RWPE2 (cell line): Measurements from ENCODE around the gene CADM2.

ENCODE experiments used
- ATAC-seq: fragments of 200-7000 bp; cut with Tn5 transposase; 3 replicates; pipeline ENCODE4 v1.9.1; 2021; ENCODE audit warnings: low read depth
- DNase-seq: peaks from one replicate; pipeline ENCODE4 v3.0.0-alpha.2; 2020; ENCODE audit warnings: low spot score
- H3K27ac ChIP-seq: fragments of 450-650 bp; 2 replicates; pipeline ENCODE4 v1.5.1; 2017; ENCODE audit warnings: mild to moderate bottlenecking; ENCODE audit not compliant: poor library complexity, severe bottlenecking
- H3K27me3 ChIP-seq: fragments of 250-450 bp; sonication (Bioruptor Pico); 2 replicates; pipeline ENCODE4 v1.5.1; 2021; ENCODE audit warnings: mild to moderate bottlenecking, moderate library complexity; ENCODE audit not compliant: insufficient read depth, poor library complexity, severe bottlenecking
- H3K36me3 ChIP-seq: fragments of 250-450 bp; sonication (Bioruptor Pico); 2 replicates; pipeline ENCODE4 v1.5.1; 2020; ENCODE audit warnings: low read depth, mild to moderate bottlenecking, moderate library complexity
- H3K4me1 ChIP-seq: fragments of 250-450 bp; sonication (Bioruptor Pico); 2 replicates; pipeline ENCODE4 v1.5.1; 2021; ENCODE audit warnings: mild to moderate bottlenecking, moderate library complexity; ENCODE audit not compliant: insufficient read depth, poor library complexity, severe bottlenecking
- H3K4me3 ChIP-seq: fragments of 250-450 bp; sonication (Bioruptor Pico); 2 replicates; pipeline ENCODE4 v1.5.1; 2021; ENCODE audit warnings: mild to moderate bottlenecking, moderate library complexity; ENCODE audit not compliant: severe bottlenecking
- H3K9me3 ChIP-seq: fragments of 250-450 bp; sonication (Bioruptor Pico); 2 replicates; pipeline ENCODE4 v1.5.1; 2021; ENCODE audit warnings: mild to moderate bottlenecking, moderate library complexity; ENCODE audit not compliant: severe bottlenecking
- CTCF ChIP-seq: fragments of 450-650 bp; IDR thresholded peaks from one replicate; pipeline ENCODE4 v1.5.1; 2017; ENCODE audit warnings: mild to moderate bottlenecking, moderate library complexity; ENCODE audit not compliant: poor library complexity, severe bottlenecking

CADM2 gene

GRCh38 chr3:86073799-86074198 lies 1115.0 kb downstream of the CADM2 start:
- TF ChIP-seq CTCF: no peak
- no peak for ATAC-seq

GRCh38 chr3:86087160-86087871 lies 1128.5 kb downstream of the CADM2 start:
- H3K9me3 ChIP-seq: no peaks in the 10 kb centered on the region
- ATAC-seq (no peak), DNase-seq (no peak)
- H3K27me3 ChIP-seq: no peaks in the 10 kb centered on the region
- H3K36me3 ChIP-seq: no peaks in the 10 kb centered on the region
- no peak for TF ChIP-seq CTCF
- no peak overlapping the region for H3K4me3 ChIP-seq
- H3K27ac ChIP-seq: no peak overlapping the region
- no peaks in the 10 kb centered on the region for H3K4me1 ChIP-seq

More at GRCh38 chr3:86073799-86074198, 1115.0 kb downstream of the CADM2 start:
- no peak for DNase-seq
- Histone ChIP-seq H3K27me3 (no peaks in the 10 kb centered on the region), H3K9me3 (no peaks in the 10 kb centered on the region), H3K4me1 (no peaks in the 10 kb centered on the region), H3K27ac (no peak overlapping the region), H3K4me3 (no peak overlapping the region), H3K36me3 (no peaks in the 10 kb centered on the region)

GRCh38 chr3:86104154-86104553 lies 1145.4 kb downstream of the CADM2 start:
- Histone ChIP-seq H3K4me1 (no peaks in the 10 kb centered on the region), H3K27ac (no peak overlapping the region), H3K36me3 (no peaks in the 10 kb centered on the region), H3K9me3 (no peaks in the 10 kb centered on the region), H3K4me3 (no peak overlapping the region), H3K27me3 (no peaks in the 10 kb centered on the region)
- ATAC-seq (no peak), DNase-seq (no peak)
- no peak for TF ChIP-seq CTCF

- ATAC-seq: no peak
- H3K4me3 ChIP-seq: no peak overlapping the region
- no peak for TF ChIP-seq CTCF
- no peak for DNase-seq
- no peaks in the 10 kb centered on the region for H3K27me3 ChIP-seq
- H3K9me3 ChIP-seq: no peaks in the 10 kb centered on the region
- H3K36me3 ChIP-seq: no peaks in the 10 kb centered on the region
- no peak overlapping the region for H3K27ac ChIP-seq
- no peaks in the 10 kb centered on the region for H3K4me1 ChIP-seq
These were observed 1150.6 kb downstream of the CADM2 start for GRCh38 chr3:86109434-86109833.
